Cortex of kidney (tissue), 1 donor: ENCODE data around the gene NRROS.
"Not testable (repeated sequence)": the region's sequence is repeated elsewhere in the genome, so short reads cannot be mapped to it uniquely, and the experiment has no call there.

ENCODE experiments used
- DNase-seq: peaks from one replicate; lab custom pipeline; 2025; lab: John Stamatoyannopoulos, UW

NRROS gene

GRCh38 chr3:196639483-196640296 lies at the start of gene NRROS:
TSS of gene NRROS (plus strand) at chr3:196639694. CDS start at chr3:196654540, 14,846 bp downstream.
- DNase-seq, result no peak

GRCh38 chr3:196590279-196590678 lies 49.2 kb upstream of the NRROS start:
- no peak for DNase-seq

DNA sequence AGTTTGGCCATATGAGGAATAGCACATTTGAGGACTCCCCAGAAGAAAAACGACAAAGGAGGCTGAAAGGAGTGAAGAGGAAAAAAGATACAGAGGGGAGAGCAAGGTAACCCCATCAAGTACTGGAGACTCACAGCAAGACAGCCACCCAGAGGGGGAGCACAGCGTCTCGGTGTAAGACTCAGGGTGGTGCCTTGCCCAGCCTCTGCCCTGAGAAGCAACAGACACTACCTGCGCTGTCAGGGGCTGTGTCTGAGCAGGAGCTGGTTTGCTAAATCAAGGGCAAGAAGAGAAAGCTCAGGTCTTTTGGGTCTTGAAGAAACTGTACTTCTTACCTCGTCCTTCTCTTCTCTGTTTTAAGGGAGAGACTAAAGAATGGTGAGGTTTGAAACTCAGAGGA lies 43.1 kb upstream of the NRROS start:
- DNase-seq, result no peak

DNA sequence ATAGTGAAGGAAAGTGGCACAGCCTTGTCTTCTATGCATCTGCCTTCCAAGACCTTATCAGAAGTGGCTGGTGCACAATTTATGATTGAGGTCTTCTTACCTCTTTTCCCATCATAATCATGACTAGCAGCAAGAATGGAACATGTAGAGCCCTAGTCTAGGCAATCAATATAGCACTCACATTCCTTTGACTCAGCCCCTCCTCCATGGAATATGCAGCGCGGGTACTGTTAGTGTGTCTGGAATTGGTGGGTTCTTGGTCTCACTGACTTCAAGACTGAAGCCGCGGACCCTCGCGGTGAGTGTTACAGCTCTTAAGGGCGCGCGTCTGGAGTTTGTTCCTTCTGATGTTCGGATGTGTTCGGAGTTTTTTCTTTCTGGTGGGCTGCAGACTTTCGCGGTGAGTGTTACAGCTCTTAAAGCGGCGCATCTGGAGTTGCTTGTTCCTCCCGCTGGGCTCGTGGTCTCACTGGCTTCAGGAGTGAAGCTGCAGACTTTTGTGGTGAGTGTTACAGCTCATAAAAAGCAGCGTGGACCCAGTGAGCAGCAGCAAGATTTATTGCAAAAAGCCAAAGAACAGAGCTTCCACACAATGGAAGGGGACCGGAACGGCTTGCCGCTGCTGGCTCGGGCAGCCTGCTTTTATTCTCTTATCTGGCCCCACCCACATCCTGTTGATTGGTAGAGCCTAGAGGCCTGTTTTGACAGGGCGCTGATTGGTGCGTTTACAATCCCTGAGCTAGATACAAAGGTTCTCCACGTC lies 41.3 kb upstream of the NRROS start:
- DNase-seq, result not testable (repeated sequence)

- no peak for DNase-seq
These were observed 39.8 kb upstream of the NRROS start for GRCh38 chr3:196599734-196600128.

- DNase-seq, result no peak
These were observed 39.1 kb upstream of the NRROS start for GRCh38 chr3:196600359-196600758.

- DNase-seq, result no peak
These were observed 36.8 kb upstream of the NRROS start for GRCh38 chr3:196602673-196603072.

DNA sequence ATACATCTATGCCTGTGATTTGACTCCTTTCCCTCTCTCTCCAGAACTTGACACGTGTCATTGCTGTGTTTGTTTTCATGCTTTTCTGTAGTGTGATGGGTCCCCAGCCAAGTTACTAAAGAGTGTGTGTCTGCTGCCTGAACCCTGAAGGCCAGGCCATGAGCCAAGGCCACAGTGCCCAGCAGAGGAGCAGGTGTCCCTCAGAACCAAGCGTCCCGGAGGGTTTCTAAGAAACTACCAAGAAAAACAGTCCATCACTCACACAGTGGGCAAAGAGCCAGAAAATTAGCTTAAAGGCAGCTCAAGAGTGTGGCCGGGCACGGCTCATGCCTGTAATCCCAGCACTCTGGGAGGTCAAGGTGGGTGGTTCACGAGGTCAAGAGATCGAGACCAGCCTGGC lies 35.8 kb upstream of the NRROS start:
- no peak for DNase-seq

DNA sequence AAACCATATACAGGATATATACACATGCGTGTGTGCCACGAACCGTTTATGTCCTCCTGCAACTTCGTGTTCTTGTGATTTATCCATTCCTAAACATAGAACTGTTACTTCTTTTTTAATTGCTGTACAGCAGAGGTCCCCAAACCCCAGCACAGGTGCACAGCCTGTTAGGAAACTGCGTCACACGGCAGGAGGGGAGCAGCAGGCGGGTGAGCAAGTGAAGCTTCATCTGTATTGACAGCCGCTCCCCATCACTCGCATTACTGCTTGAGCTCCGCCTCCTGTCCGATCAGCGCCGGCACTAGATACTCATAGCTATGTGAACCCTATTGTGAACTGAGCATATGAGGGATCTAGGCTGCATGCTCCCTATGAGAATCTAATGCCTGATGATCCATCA lies 34.9 kb upstream of the NRROS start:
- DNase-seq, result no peak

- DNase-seq, result no peak
These were observed 30.8 kb upstream of the NRROS start for GRCh38 chr3:196608693-196609092.

GRCh38 chr3:196609343-196609775 lies 30.1 kb upstream of the NRROS start:
- DNase-seq, result no peak

- no peak for DNase-seq
These were observed 29.5 kb upstream of the NRROS start for GRCh38 chr3:196609805-196610515.

DNA sequence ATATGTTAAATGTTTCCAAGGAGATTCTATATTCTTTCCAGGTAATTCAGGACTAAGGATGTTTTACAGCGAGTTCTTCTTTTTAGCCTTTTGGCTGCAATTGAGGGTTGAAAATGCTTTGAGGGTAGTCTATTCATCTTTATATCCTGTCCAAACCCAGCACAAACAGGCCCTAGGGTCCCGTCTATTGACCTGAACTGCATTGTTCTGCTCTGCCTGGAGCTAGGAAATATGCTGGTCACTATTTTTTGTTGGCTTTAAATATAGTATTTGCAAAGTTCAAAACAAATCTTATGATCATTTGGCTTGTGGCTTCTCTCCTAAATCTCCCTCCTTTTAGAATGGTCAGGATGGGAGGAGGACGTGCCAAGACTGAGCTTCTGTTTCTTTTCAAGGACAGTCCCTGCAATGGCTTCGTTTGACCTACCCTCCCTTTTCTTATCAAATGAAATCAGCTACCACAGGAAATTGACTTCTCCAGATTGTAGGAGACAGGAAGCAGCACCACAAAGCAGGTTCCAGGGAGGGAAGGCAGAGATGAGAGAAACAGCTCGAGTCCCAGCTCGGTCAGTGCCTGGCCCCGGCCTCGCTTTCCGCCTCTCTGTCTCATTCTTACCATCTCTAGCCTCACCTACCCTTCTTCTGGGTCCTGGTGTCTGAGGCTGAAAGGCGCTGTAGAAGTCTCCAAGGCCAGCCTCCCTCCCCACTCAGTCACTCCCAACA lies 27.6 kb upstream of the NRROS start:
- no peak for DNase-seq

- not testable (repeated sequence) for DNase-seq
These were observed 24.3 kb upstream of the NRROS start for GRCh38 chr3:196615234-196615633.

DNA sequence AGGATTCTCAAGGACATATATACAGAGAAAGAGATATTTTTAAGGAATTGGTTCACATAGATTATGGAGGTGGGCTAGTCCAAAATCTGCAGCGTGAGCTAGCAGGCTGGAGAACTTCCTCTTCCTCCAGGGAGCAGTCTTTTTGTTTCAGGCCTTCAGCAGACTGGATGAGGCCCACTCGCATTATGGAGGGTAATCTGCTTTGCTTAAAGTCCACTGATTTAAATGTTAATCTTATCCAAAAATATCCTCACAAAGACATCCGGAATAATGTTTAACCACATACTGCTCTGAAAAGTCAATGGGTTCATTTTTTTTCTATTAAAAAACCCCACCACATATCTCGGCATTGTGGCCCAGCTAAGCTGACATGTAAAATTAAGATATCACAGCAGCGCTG lies 22.2 kb upstream of the NRROS start:
- no peak for DNase-seq

- no peak for DNase-seq
These were observed 20.3 kb upstream of the NRROS start for GRCh38 chr3:196619223-196619622.

- DNase-seq, result not testable (repeated sequence)
These were observed 19.9 kb upstream of the NRROS start for GRCh38 chr3:196619627-196620026.

DNA sequence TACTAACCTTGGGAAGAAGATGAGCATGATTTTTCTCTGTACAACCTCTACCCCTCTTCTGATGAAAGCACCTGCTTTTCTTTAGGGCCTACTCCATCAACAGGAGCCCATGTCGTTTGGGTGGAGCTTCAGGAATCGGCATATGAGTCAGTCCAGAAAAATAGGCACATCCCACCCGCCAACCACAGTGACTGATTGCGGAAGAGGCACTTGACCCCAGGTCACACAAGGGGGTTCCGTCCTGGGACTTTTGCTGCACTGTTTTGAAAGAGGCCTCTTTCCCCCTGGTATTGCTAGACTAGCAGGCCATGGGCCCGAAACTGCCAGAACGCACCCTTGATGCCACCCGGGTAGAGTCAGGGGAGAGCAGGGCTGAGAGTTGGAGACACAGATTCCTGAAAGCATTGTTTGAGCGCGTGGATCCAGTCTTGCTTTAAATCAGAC lies 19.3 kb upstream of the NRROS start:
- DNase-seq, result no peak

DNA sequence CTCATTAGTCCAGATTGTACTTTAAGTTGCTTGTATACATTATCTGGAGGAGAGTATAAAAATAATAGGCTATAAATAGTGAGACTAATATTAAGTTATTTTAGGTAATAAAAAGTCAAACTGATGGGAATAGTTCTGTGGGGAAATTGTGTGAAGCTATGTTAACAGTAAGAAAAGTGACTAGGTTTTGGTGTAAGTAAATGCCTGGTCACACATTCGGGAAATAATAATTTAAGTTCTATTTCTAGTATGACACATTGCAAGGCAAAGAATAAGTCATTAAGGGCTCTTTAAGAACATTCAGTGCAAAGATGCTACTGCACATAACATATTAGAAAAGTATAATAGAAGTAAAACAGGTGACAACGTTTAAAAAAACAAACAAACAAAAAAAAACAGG lies 18.8 kb upstream of the NRROS start:
- DNase-seq, result no peak

GRCh38 chr3:196621611-196622010 lies 17.9 kb upstream of the NRROS start:
- DNase-seq, result no peak

- no peak for DNase-seq
These were observed 15.3 kb upstream of the NRROS start for GRCh38 chr3:196624067-196624790.
